ENCODE data around the gene FRMD1. TPM values are rescaled to one million over a fixed set of nuclear protein-coding genes. Genes with fewer than 3 reads are reported as not detected.
"Not testable (repeated sequence)": the region's sequence is repeated elsewhere in the genome, so short reads cannot be mapped to it uniquely, and the experiment has no call there.

The FRMD1 gene
- total and polyA plus RNA-seq, 12 donors: 0.12 to 1.3 (median 0.21) TPM; not detected in 4

DNA sequence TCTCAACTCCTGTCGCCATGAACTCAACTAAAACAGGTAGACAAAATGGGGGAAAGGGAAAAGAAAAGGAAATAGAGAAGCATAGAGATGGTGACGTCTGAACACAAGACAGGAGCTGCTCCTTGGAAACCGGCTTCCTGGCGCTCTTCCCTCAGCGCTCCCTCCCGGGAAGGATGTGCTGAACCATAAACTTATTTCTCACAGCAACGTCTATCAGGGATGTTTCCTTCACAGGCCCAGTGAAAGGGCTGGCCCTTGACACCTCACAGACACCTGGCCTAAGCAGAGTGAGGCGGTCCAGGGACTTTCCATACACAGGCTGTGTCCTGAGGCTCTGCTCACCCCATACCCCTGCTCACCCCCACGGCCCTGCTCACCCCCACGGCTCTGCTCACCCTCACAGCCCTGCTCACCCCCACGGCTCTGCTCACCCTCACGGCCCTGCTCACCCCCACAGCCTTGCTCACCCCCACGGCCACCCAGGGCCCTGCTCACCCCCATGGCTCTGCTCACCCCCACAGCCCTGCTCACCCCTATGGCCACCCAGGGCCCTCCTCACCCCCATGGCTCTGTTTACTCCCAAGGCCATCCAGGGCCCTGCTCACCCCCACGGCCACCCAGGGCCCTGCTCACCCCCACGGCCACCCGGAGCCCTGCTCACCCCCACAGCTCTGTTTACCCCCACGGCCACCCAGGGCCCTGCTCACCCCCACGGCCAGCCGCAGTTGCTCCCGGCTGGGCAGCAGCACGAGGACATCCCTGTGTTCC, 653 bp downstream of the FRMD1 start:
- ATAC-seq (peak in 1 of 8 donors; percentile 15), DNase-seq (no peak)
- TF ChIP-seq, protein P1, sequence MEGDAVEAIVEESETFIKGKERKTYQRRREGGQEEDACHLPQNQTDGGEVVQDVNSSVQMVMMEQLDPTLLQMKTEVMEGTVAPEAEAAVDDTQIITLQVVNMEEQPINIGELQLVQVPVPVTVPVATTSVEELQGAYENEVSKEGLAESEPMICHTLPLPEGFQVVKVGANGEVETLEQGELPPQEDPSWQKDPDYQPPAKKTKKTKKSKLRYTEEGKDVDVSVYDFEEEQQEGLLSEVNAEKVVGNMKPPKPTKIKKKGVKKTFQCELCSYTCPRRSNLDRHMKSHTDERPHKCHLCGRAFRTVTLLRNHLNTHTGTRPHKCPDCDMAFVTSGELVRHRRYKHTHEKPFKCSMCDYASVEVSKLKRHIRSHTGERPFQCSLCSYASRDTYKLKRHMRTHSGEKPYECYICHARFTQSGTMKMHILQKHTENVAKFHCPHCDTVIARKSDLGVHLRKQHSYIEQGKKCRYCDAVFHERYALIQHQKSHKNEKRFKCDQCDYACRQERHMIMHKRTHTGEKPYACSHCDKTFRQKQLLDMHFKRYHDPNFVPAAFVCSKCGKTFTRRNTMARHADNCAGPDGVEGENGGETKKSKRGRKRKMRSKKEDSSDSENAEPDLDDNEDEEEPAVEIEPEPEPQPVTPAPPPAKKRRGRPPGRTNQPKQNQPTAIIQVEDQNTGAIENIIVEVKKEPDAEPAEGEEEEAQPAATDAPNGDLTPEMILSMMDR (IDR thresholded peaks at IDR 0.05): no peak
- no peaks in the 10 kb centered on the region for H3K36me3 ChIP-seq
- intact Hi-C loops (cut with DNase I): no loop called here
- no peaks in the 10 kb centered on the region for H3K27me3 ChIP-seq
- H3K4me1 ChIP-seq: peaks cover 0 to 12% (median 6%) of the 10 kb centered on the region in 9 donors
- H3K4me3 ChIP-seq: no peak overlapping the region
- no peak overlapping the region for H3K27ac ChIP-seq
- H3K9me3 ChIP-seq: no peaks in the 10 kb centered on the region
- 65 to 66% methylated on average over 19 to 21 of the region's 21 CpGs for WGBS, 2 donors

DNA sequence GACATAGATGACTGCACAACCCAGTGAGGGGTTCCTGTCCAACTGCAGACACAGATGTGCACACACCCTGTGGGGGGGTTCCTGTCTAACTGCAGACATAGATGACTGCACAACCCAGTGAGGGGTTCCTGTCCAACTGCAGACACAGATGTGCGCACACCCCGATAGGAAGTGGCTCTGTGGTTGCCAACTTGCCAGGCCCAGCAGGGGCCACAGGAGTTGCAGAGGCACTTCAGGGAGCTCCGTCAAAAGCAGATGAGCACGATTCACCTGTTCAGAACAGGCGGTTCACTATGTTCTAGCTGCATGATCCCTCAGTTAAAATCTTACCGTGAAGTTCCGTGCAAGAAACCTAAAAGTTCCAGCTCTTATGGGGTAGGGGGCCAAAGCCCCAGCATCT, 1.6 kb downstream of the FRMD1 start:
- H3K27me3 ChIP-seq; H3K36me3 ChIP-seq; H3K4me3 ChIP-seq; intact Hi-C loops (cut with DNase I); H3K9me3 ChIP-seq; ATAC-seq; DNase-seq; H3K27ac ChIP-seq: not testable (repeated sequence)
- 96 to 97% methylated on average over 7 of the region's 7 CpGs for WGBS, 2 donors
- H3K4me1 ChIP-seq: peaks cover 0 to 12% (median 6%) of the 10 kb centered on the region in 9 donors

DNA sequence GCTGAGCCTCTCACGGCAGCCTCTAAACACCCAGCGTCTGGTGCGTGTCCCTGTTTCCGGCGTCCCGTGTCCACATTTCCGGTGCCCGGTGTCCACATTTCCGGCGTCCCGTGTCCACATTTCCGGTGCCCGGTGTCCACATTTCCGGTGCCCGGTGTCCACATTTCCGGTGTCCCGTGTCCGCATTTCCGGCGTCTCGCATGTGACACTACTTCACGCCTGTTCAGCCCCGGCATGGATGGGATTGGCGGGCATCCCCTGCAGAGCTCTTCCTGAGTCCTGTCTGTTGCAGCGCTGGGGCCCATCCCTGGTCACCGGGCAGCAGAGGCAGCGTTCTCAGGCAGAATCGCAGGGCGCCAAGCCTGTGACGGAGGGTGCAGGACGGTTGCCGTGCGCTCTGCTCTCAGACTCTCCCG, 3.2 kb downstream of the FRMD1 start:
- no peak for DNase-seq
- intact Hi-C loops (cut with DNase I): no loop called here
- Histone ChIP-seq H3K4me1 (peaks cover 0 to 12% (median 6%) of the 10 kb centered on the region in 9 donors), H3K36me3 (no peaks in the 10 kb centered on the region), H3K9me3 (no peaks in the 10 kb centered on the region), H3K4me3 (no peak overlapping the region), H3K27ac (no peak overlapping the region), H3K27me3 (no peaks in the 10 kb centered on the region)
- WGBS, 2 donors: 91 to 94% methylated on average over 33 of the region's 34 CpGs
- TF ChIP-seq, protein P1 (IDR thresholded peaks at IDR 0.05): no peak
- ATAC-seq: no peak

DNA sequence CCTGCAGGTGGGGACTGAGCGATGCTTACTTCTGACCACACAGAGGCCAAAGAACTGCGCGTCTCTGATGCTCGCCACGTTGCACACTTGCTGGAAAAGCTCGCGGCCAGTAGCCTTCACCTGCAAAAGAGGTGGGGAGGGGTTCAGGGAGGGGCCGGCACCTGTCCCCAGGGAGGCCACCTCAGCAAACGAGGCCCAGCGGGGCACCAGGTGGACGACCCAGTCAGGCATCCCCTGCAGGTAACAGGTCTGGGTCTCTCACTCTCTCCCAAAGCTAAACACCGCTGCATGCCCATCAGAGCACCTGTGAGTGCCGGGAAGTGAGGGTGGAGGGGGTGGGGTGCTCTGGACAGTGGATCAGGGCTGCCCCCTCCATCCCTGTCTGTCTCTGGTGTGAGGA, 3.8 kb downstream of the FRMD1 start:
- Histone ChIP-seq H3K4me1 (peaks cover 0 to 12% (median 6%) of the 10 kb centered on the region in 9 donors), H3K36me3 (no peaks in the 10 kb centered on the region), H3K4me3 (no peak overlapping the region), H3K27ac (no peak overlapping the region), H3K9me3 (no peaks in the 10 kb centered on the region), H3K27me3 (no peaks in the 10 kb centered on the region)
- DNase-seq (no peak), ATAC-seq (no peak)
- intact Hi-C loops (cut with DNase I): no loop called here
- TF ChIP-seq, protein P1 (IDR thresholded peaks at IDR 0.05): no peak
- 91 to 93% methylated on average over 13 of the region's 13 CpGs for WGBS, 2 donors

Measured in heart right ventricle (tissue), 16 donors.